SW 1271 (cell line): ENCODE results near the gene AFDN.

Source experiments
- DNase-seq, 2 experiments: peaks; one replicate each; lab custom pipeline; 2025; lab: John Stamatoyannopoulos, UW

Gene AFDN

DNA sequence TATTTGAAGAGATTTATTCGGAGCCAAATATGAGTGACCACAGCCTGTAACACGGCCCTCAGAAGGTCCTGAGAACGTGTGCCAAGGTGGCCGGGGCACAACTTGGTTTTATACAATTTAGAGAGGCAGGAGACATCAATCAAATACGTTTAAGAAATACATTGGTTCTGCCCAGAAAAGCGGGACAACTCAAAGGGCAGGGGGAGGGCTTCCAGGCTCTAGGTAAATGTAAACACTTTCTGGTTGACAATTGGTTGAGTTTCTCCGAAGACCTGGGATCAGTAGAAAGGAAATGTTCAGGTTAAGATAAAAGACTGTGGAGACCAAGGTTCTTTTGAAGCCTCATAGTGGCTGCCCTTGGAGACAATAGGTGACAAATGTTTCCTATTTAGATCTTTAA lies 151.9 kb downstream of the AFDN start:
- no peak for DNase-seq

DNA sequence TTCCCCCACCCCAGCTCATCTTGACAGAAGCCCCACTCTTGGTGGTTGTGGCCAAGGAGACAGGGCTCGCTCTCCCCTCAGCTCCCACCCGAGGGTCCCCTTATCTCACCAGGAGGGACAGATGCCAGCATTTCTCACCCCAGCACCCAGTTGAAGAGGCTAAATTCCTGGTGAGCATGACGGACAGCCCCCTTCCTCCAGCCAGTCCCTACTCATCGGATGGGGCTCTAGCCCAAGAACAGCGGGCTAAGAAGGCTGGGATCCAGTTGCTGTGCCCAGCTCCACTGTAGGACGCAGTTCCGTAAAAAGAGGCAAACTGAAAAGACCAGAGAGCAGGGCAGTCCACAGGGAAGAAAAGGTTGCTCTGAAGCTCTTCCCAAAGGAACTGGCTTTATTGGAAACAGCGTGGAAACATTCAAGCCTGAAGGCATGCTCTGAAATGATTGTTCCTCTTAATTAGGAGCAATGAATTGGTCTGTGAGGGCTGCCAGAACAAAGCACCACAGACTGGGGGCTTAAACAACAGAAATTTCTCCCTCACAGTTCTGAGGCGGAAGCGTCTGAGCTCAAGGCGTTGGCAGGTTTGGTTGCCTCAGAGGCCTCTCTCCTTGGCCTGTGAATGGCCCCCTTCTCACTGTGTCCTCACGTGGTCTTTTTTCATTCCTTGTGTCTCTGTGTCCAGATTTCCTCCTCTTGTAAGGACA lies 152.9 kb downstream of the AFDN start:
- no peak for DNase-seq

DNA sequence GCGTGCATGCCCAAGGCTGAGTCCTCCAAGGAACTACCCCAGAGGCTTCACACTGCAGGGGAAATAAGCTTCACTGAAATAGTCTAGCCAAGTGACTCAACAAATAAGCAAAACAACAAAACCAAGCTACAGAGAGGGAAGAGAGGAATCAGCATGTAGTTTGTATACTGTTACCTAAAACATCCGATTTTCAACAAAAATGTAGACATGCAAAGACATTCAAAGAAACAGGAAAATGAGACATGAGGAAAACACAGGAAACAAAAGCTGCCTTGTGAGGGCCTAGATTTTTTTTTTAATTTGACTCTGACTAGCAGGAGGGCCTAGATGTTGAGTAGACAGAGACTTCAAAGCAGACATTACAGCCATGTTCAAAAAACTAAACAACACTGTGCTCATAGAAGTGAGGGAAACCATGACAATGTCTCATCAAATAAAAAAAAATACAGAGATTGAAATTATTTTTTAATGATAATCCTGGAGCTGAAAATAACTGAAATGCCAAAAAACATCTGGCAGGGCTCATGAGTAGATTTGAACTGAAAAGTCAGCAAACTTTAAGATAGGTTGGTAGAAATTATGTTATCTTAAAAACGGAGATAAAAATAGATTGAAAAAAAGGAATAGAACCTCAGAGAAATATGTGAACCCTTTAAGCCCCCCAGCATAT lies 154.3 kb downstream of the AFDN start:
- DNase-seq: no peak

DNA sequence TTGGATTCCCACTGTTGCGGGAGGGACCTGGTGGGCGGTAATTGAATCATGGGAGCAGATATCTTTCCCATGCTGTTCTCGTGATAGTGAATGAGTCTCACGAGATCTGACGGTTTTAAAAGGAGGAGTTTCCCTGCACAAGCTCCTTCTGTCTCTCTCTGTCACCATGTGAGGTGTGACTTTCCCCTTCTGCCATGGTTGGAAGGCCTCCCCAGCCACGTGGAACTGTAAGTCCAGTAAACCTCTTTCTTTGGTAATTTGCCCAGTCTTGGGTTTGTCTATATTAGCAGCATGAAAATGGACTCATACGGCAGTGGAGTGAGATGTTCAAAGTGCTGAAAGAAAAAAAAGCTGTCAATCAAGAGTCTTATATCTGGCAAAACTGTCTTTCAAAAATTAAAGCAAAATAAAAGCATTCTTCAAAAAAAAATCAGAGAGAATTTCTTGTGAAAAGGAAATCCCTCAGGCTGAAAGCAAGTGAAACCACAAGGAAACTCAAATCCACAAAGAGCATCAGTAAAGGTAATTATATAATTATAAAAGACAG lies 155.3 kb downstream of the AFDN start:
- no peak for DNase-seq

DNA sequence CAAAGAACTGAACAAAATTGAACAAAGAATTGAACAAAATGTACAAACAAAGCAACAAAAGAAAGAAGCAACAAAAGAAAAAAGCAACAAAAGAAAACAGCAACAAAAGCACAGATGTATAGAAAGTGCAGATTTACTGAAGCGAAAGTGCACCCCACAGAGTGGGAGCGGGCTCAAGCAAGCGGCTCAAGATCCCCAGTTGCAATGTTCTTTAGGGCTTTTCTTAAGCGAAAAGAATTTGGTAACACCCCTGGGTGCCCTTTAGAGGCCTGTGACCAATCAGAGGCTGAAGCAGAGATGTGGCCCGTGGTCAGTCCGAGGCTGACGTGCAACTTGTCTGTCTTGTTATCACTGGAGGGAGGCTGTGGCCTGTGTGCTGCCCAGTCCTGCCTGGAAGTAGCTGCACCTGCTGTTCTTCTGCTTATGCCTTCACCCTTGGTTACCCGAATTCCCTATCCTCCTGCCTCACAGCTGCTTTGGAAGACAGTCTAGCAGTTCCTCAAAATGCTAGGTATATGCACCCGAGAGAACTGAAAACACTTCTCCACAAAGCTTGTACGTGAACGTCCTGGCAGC lies 157.5 kb downstream of the AFDN start:
- no peak for DNase-seq

DNA sequence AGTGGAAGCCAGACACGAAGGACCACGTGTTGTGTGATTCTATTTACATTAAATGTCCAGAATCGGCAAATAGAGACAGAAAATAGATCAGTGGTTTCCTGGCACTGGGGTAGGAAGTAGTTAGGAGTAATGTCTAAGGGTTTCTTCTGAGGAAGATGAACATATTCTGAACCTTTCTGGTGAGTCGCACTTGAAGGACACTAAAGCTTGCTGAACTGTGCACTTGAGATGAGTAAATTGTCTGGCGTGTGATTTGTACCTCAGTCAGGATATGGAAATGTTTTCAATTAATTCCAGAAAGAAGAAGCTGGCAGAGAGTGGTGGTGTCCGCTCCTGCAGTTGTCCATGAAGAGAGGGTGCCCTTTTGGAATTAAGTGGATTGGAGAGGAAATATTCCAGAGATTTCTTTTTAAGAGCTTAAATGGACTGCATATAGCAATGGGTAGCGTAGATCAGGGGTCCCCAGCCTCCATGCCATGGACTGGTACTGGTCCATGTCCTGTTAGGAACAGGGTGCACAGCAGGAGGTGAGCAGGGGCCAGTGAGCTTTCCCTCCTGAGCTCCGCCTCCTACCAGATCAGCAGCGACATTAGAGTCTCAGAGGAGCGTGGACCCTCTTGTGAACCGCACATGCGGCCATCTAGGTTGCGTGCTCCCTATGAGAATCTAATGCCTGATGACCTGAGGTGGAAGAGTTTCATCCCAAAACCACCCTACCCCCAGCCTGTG lies 158.3 kb downstream of the AFDN start:
- no peak for DNase-seq

DNA sequence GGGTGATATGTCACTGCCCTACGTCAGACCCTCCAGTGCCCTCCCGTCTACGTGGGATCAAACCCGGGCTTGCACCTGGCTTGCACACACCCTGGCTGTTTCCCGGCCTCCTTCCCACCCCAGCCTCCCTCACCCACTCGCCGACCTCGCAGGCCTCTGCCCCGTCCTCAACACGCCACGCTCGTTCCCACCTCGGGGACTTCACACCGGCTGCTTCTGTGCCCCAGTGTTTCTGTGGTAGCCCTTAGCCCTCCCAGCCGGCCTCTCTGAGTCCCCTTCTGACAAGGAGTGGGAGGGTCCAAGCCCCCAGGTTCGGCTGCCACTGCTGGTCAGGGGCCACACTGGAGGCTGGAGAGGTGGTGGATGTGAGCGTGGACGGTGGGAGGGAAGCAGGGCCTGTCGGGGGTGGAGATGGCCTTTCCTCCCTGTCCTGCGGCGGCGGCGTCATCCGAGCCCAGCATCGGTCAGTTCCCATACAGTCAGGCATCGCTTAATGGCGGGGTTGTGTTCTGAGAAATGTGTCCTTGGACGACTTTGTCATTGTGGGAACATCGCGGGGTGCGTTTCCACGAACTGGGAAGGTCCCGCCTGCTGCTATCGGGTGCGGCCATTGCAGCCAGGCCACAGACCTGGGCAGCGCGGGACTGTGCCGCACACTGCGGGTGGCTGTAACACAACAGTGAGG lies 159.3 kb downstream of the AFDN start:
- no peak for DNase-seq

DNA sequence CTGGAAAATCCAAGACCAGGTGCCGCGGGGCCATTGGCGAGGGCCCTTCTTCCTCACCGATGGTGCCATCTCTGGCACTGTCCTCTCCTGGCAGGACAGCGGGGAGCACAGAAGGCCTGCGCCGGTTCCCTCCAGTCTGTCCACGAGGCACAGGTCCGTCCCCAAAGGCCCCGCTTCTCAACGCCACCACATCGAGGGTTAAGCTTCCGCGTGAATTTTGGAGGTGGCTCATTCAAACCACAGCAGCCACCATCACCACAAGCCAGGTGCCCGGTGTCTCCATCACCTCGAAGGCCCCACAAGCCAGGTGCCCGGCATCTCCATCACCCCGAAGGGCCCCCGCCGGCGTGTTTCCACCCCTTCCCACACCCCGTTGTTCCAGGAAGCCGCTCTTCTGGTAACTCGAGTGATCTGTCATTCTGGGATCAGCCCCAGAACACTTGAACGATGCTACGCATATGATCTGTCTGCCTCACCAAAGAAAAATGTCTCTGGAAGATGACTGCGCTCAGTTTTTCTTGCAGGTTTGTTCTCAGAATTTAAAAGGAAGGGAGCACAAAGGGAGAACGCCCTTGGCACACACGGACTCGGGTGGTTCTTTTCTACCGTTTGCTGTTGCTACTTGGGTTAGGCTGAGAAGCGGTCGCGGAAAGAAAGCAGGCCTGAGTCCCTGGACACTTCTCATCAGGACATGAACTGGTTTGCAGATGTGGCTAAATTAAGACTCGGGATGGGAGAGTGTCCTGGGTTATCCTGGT lies 160.9 kb downstream of the AFDN start:
- DNase-seq: no peak

DNA sequence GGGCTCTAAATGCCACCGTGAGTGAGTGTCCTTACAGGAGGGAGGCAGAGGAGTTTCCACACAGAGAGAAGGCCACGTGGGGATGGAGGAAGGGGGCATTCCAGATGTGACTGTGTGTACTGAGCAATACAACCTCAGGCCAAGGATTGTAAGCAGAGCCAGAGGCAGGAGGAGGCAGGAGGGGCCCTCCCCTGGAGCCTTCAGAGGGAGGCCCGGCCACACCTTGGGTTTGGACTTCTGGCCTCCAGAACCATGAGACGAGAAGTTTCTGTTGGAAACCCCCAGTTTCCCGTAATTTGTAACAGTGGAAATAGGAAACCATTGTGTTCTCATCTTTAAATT lies 161.4 kb downstream of the AFDN start:
- DNase-seq: no peak

DNA sequence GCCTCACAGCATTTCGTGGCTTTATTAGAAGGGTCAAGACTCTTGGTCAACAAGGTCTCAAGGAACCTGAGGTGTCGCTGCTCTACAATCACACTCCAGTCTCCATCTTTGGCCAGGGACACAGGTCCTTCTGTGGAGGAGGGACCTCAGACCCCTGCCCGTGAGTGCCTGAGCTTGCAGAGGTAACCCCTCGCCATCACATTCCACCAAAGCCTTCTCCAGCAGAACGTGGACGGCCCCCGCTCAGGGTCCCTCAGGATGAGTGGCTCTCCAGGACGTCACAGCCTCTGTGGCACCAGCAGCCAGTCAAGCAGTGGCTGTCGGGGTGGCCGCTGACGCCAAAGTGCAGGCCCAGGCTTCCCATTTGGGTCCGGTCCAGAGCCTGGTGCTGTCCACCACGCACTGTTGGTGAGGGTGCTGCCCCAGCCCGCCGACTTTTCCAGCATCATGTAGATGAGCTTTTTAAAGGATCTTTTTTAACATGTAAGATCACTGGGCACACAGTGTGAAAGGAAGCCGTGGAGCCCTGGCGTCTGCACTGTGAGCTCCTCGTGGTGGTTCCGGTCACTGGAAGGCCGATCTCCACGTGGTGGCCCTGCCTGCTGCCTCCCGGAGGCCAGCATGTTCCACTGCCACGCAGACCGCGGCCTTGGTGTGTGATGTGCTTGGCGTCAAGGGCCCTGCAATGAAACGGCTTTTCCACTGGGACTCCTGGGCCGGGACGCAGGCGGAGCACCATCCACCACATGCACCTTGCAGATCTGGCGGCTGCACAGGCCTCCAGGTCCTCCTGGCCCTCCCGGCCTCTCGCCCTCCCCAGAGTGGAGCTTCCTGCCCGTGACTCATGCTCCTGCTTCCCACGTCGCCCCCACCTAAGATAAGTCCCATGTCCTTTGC lies 162.5 kb downstream of the AFDN start:
- DNase-seq: no peak

DNA sequence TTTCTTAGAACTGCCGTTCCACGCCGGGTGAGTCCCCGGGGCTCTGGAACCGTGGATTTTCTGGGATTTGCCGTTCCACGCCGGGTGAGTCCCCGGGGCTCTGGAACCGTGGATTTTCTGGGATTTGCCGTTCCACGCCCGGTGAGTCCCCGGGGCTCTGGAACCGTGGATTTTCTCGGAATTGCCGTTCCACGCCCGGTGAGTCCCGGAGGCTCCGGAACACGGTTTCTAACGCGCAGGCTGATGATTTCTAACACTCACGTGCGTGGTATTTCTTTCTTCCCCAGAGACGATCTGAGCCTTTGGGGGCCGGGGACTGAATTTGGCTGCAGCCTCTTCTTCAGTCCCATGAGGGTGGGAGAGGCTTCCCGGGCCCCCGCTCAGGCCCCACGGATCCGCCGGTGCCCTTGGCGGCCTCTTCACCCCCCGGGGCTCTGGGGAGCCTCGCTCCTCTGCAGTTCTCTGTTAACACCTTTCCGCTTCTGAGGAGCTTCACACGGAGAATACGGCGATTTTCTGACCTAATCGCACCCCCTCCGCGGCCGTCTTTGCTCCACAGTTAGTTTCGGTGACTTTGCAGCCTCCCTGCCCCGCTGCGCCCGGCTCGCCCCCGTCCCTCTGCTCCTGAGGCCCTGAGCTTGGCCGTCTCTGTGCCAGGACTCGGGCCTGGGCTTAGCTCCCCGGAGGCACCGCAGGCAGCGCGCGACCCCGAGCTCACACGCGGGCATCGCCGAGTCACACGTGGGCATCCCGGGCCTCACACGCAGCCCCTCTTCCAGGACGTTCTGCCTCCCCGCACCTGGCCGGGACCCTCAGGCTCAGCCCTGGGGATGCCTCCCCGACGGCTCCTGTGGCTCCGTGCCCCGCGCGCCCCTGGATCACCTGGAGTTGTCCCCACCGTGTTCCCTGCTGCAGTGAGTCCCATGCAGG lies 163.6 kb downstream of the AFDN start:
- no peak for DNase-seq

DNA sequence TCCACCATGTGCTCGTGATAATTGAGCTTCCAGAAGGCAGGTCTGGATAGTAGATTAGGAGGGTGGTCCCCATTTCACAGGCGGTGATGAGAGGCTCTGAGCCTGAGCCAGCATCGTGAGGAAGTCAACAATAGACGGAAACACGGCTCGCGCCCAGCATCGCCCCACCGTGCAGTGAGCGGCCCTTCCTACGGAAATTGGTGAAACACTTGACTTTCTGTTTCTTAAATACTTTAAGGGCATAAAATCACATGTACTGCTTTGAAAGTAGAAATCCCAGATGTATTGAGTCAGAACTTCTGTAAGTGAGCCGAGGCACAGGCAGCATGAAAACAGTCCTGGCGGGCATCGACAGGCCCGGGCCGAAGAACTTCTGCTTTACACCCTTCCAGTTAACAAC lies 166.5 kb downstream of the AFDN start:
- no peak for DNase-seq

DNA sequence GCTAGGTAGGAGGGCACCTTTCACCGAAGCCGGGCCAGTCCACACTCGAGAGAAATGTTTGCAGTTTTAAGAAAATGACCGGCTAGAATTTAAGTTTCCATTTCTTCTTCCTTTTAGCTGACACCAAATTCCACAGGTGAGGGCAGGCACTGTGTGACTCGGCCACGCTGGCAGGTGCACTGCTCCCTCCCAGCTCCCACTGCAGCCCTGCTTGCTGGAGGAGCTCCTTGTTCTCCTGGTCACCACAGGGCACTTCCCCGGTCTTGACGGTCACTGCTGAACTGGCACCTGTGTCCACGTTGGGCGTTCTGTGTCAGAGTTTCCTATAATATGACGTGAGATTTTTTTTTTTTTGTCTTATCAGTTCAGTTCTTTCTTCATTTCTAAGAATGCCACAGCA lies 167.1 kb downstream of the AFDN start:
- no peak for DNase-seq

DNA sequence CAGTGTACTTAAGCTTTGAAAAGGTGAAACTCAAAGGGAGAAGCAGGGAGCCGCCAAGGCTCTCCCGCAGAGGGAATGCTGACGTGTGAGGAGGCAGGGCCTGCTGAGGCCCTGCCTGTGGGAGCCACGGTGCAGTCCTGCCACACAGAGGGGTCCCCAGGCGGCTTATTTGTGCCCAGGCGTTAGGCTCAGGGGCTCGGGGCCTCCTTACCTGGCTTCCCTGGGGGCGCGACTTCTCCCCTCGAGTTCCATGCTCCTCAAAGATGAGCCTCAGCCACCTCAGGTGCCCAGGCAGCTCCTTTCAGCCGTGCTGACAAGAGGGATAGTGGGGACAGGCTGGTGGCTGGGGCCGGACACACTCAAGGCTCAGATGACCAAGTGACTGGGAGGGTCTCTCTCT lies 168.6 kb downstream of the AFDN start:
- DNase-seq: no peak

DNA sequence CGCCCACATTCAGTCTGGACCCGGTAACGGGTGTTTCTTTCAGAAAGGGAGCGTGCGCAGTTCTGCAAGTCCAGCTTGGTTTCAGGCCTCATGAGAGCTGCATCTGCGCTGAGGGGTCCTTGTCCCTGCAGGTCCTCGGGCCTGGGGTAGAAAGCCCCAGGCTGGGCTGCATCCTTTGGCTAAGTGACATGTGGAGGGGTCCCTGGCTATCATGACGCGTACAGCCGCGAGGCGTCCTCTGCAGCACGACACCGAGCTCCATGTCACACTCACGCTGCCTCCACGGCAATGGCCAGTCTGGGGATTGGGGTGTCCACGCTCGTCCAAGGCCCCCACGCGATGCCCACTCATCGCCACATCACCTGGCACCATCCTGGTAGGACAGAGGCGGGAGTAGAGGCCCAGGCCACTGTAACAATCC lies 169.0 kb downstream of the AFDN start:
- DNase-seq: no peak

DNA sequence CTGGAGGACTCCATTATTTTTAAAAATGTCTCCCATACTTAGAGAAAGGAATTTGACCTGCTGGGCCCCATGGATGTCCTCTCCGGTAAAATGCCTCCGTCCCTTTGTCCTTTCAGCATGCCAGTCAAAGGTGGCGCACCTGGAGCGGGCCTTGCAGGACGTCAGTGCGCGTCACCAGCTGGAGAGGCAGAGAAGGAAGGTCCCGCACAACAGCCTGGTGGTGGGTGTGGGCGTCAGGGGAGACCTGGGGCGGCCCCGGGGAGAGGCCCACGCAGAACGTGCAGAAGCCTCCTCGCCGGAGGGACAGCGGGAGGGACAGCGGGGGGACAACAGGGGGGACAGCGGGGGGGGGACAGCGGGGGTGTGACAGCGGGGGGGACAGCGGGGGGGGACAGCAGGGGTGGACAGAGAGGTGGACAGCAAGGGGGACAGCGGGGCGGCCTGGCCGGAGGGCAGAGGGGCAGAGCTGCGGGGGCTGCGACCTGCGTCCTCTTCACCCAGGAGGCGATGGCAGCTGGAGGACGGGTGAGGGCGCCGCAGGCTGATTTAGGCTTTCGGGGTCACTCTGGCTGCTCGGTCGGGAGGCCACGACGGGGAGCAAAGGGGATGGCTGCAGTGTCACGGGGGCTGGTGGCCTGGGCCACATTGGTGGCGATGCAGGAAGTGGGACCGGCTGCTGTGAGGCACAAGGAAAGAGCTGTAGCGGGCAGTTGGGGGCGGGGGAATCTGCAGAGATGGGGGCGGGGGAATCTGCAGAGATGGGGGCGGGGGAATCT lies 169.9 kb downstream of the AFDN start:
- DNase-seq: no peak

DNA sequence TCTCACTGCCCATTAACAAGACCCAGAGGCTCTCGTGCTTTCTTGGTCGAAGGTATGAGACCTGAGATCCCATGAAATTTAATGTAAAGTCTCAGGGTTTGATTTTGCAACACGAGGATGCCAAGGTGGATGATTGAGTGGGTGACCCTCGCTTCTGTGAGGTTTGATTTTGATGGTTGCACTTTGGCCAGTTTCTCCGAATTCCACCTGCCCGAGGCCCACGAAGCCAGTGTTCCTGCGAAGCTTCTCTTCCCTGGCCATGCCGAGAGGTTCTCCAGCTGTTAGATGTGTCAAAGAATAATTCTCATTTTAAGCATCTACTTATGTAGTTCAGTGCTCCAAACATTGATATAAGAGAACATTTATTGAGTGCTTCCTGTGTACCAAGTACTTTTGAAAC lies 170.9 kb downstream of the AFDN start, which contains the start of gene KIF25:
TSS of gene KIF25 (plus strand) at position 30 of the 400 bp plus-strand sequence. CDS start 31,915 bp downstream, outside the sequence.
- DNase-seq: no peak

DNA sequence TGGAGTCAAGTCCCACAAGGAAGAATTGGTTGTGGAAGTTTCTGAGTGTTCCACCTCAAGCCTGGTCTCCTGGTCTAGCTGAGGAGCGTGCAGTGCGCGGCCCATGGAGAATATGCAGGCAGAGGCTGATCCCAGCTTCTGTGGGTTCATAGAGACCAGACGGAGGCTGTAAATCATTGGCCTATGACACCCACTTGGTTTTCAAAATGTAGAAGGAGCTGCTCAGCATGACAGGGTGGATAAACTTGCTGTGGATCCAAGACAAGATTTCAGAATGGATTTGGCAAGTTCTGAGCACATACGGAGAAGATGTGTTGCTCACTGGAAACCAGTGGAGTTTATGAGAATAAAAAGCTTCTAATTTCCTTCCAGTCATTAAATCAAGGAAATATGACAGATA lies 171.5 kb downstream of the AFDN start:
- DNase-seq: no peak
